Trophoblast cell (in vitro differentiated cells and primary cell): ENCODE data around the gene GPR37L1.

Experiments
- DNase-seq, 2 donors: peaks; one replicate each; pipeline ENCODE4 v3.0.0-alpha.2; 2016
- H2AFZ ChIP-seq: 2 replicates; pipeline ENCODE4 v1.6.1; 2013; ENCODE audit warnings: low read length, moderate library complexity, mild to moderate bottlenecking; ENCODE audit not compliant: insufficient read depth, poor library complexity
- H2AK5ac ChIP-seq: 2 replicates; pipeline ENCODE4 v1.6.1; 2013; ENCODE audit warnings: mild to moderate bottlenecking, low read length
- H2BK120ac ChIP-seq: 2 replicates; pipeline ENCODE4 v1.6.1; 2013; ENCODE audit warnings: low read length, mild to moderate bottlenecking, moderate library complexity; ENCODE audit not compliant: insufficient read depth, poor library complexity
- H2BK12ac ChIP-seq: 2 replicates; pipeline ENCODE4 v1.6.1; 2013; ENCODE audit warnings: mild to moderate bottlenecking, low read length, moderate library complexity
- H2BK5ac ChIP-seq: 2 replicates; pipeline ENCODE4 v1.6.1; 2013; ENCODE audit warnings: low read length, low read depth, moderate library complexity, mild to moderate bottlenecking; ENCODE audit not compliant: poor library complexity
- H3K14ac ChIP-seq: 2 replicates; pipeline ENCODE4 v1.6.1; 2013; ENCODE audit warnings: mild to moderate bottlenecking, low read length
- H3K18ac ChIP-seq: 2 replicates; pipeline ENCODE4 v1.6.1; 2013; ENCODE audit warnings: mild to moderate bottlenecking, low read length
- H3K23ac ChIP-seq: 2 replicates; pipeline ENCODE4 v1.6.1; 2013; ENCODE audit warnings: low read length
- H3K27ac ChIP-seq: 2 replicates; pipeline ENCODE4 v1.5.1; 2013; ENCODE audit warnings: low read depth, mild to moderate bottlenecking, inconsistent platforms, low read length, moderate library complexity
- H3K27me3 ChIP-seq: 2 replicates; pipeline ENCODE4 v1.6.1; 2013; ENCODE audit warnings: inconsistent platforms, mild to moderate bottlenecking, low read length, moderate library complexity; ENCODE audit not compliant: insufficient read depth
- H3K36me3 ChIP-seq, 2 experiments: 1 replicate in 1 of 2; 2 replicates in 1 of 2; pipeline ENCODE4 v1.6.1; 2013; ENCODE audit warnings: low read length in 2 of 2, mild to moderate bottlenecking in 2 of 2, moderate library complexity in 1 of 2; ENCODE audit not compliant: insufficient read depth in 2 of 2, control insufficient read depth in 1 of 2
- H3K4ac ChIP-seq: 2 replicates; pipeline ENCODE4 v1.6.1; 2013; ENCODE audit warnings: low read depth, mild to moderate bottlenecking, low read length, moderate library complexity
- H3K4me1 ChIP-seq, 2 experiments: 1 replicate in 1 of 2; 2 replicates in 1 of 2; pipeline ENCODE4 v1.6.1; 2013; ENCODE audit warnings: low read length in 2 of 2, mild to moderate bottlenecking in 2 of 2, moderate library complexity in 1 of 2; ENCODE audit not compliant: insufficient read depth in 2 of 2, control insufficient read depth in 1 of 2
- H3K4me2 ChIP-seq: 2 replicates; pipeline ENCODE4 v1.6.1; 2013; ENCODE audit warnings: inconsistent platforms, mild to moderate bottlenecking, low read length, moderate library complexity
- H3K4me3 ChIP-seq: 2 replicates; pipeline ENCODE4 v1.5.1; 2013; ENCODE audit warnings: mild to moderate bottlenecking, low read depth, low read length, inconsistent platforms
- H3K79me1 ChIP-seq: one replicate; pipeline ENCODE4 v1.6.1; 2013; ENCODE audit warnings: low read length
- H3K79me2 ChIP-seq: 2 replicates; pipeline ENCODE4 v1.6.1; 2013; ENCODE audit warnings: low read length, mild to moderate bottlenecking; ENCODE audit not compliant: control insufficient read depth, insufficient read depth, poor library complexity
- H3K9ac ChIP-seq: 2 replicates; pipeline ENCODE4 v1.6.1; 2013; ENCODE audit warnings: mild to moderate bottlenecking, low read length
- H3K9me3 ChIP-seq: 2 replicates; pipeline ENCODE4 v1.6.1; 2013; ENCODE audit warnings: low read depth, mild to moderate bottlenecking, control low read depth, inconsistent platforms, low read length; ENCODE audit not compliant: insufficient read depth
- H4K12ac ChIP-seq: 2 replicates; pipeline ENCODE4 v1.6.1; 2013; ENCODE audit warnings: low read depth, mild to moderate bottlenecking, low read length, moderate library complexity
- H4K8ac ChIP-seq: 2 replicates; pipeline ENCODE4 v1.6.1; 2013; ENCODE audit warnings: low read depth, mild to moderate bottlenecking, low read length, moderate library complexity
- H4K91ac ChIP-seq: one replicate; pipeline ENCODE4 v1.6.1; 2013; ENCODE audit warnings: low read depth, mild to moderate bottlenecking, low read length, moderate library complexity
- WGBS: extraction: QIAGEN DNeasy Blood & Tissue Kit; methylation state at CpG from one replicate; pipeline ENCODE4 v1.1.7; 2013; ENCODE audit warnings: missing lambda C conversion rate; ENCODE audit not compliant: insufficient read length, insufficient coverage; ENCODE audit errors: extremely low coverage; 5-methylcytosine and 5-hydroxymethylcytosine counted together

The GPR37L1 gene

GRCh38 chr1:202093858-202094257, 28.9 kb upstream of the GPR37L1 start:
- no CpG with 5 or more reads among the region's 6 CpGs for WGBS
- H2BK12ac ChIP-seq = no peak overlapping the region

GRCh38 chr1:202101184-202101583, 21.5 kb upstream of the GPR37L1 start:
- Histone ChIP-seq H3K18ac (no peak overlapping the region), H3K4me3 (no peak overlapping the region), H3K27me3 (no peaks in the 10 kb centered on the region), H3K9me3 (no peaks in the 10 kb centered on the region), H2AK5ac (no peak overlapping the region), H3K36me3 (no peaks in the 10 kb centered on the region), H4K91ac (no peak overlapping the region), H2BK120ac (no peak overlapping the region), H2BK12ac (no peak overlapping the region), H2BK5ac (no peak overlapping the region), H3K9ac (no peak overlapping the region), H3K4me2 (no peak overlapping the region), H4K8ac (peak overlapping the region; percentile 16), H3K14ac (no peak overlapping the region), H3K79me2 (no peaks in the 10 kb centered on the region), H2AFZ (no peak overlapping the region), H3K79me1 (peaks cover 4% of the 10 kb centered on the region), H3K4me1 (peaks cover 4 to 11% of the 10 kb centered on the region in 2 experiments), H3K27ac (no peak overlapping the region), H4K12ac (no peak overlapping the region), H3K4ac (no peak overlapping the region), H3K23ac (no peak overlapping the region)
- WGBS = no CpG with 5 or more reads among the region's 4 CpGs
- DNase-seq = no peak

More at GRCh38 chr1:202093858-202094257, 28.9 kb upstream of the GPR37L1 start:
- Histone ChIP-seq H2AK5ac (no peak overlapping the region), H3K79me1 (no peaks in the 10 kb centered on the region), H3K4me3 (no peak overlapping the region), H3K27me3 (no peaks in the 10 kb centered on the region), H3K4me1 (no peaks in the 10 kb centered on the region), H3K27ac (no peak overlapping the region), H2BK5ac (no peak overlapping the region), H3K36me3 (no peaks in the 10 kb centered on the region), H4K12ac (no peak overlapping the region), H3K9ac (no peak overlapping the region), H3K79me2 (no peaks in the 10 kb centered on the region), H2BK120ac (no peak overlapping the region), H3K4me2 (no peak overlapping the region), H3K4ac (no peak overlapping the region), H4K8ac (no peak overlapping the region), H2AFZ (no peak overlapping the region), H4K91ac (no peak overlapping the region), H3K18ac (no peak overlapping the region), H3K14ac (no peak overlapping the region), H3K23ac (no peak overlapping the region), H3K9me3 (no peaks in the 10 kb centered on the region)
- DNase-seq = no peak

DNA sequence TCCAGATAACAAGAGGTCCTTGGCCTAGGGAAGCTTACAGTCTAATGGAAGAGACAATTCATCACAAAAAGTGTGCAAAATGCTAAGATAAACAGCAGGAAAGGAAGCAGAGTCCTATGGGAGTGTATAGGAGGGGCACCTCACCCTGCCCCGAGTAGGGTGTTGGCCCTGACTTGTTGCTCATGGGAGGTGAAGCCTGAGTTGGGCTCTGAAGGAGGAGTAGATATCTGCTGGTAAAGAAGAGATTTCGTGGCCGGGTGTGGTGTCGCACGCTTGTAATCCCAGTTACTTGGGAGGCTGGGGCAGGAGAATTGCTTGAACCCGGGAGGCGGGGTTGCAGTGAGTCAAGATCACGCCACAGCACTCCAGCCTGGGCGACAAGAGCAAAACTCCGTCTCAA, 18.6 kb upstream of the GPR37L1 start:
- no peak overlapping the region for H4K8ac ChIP-seq
- H3K79me1 ChIP-seq = peaks cover 15% of the 10 kb centered on the region
- no peak overlapping the region for H3K4me2 ChIP-seq
- H2AFZ ChIP-seq = no peak overlapping the region
- H4K91ac ChIP-seq = peak overlapping the region; percentile 45
- H3K27ac ChIP-seq = no peak overlapping the region
- no peak overlapping the region for H3K18ac ChIP-seq
- H2BK5ac ChIP-seq = no peak overlapping the region
- no peak for DNase-seq
- no peaks in the 10 kb centered on the region for H3K36me3 ChIP-seq
- no peak overlapping the region for H3K4me3 ChIP-seq
- H3K9ac ChIP-seq = no peak overlapping the region
- H3K14ac ChIP-seq = no peak overlapping the region
- no peak overlapping the region for H2BK120ac ChIP-seq
- no peak overlapping the region for H3K23ac ChIP-seq
- H3K27me3 ChIP-seq = no peaks in the 10 kb centered on the region
- no peak overlapping the region for H2AK5ac ChIP-seq
- peak overlapping the region; percentile 75 for H2BK12ac ChIP-seq
- H4K12ac ChIP-seq = no peak overlapping the region
- peaks cover 14 to 17% of the 10 kb centered on the region in 2 experiments for H3K4me1 ChIP-seq
- WGBS = no CpG with 5 or more reads among the region's 10 CpGs
- H3K79me2 ChIP-seq = peaks cover 3% of the 10 kb centered on the region
- no peak overlapping the region for H3K4ac ChIP-seq
- no peaks in the 10 kb centered on the region for H3K9me3 ChIP-seq

DNA sequence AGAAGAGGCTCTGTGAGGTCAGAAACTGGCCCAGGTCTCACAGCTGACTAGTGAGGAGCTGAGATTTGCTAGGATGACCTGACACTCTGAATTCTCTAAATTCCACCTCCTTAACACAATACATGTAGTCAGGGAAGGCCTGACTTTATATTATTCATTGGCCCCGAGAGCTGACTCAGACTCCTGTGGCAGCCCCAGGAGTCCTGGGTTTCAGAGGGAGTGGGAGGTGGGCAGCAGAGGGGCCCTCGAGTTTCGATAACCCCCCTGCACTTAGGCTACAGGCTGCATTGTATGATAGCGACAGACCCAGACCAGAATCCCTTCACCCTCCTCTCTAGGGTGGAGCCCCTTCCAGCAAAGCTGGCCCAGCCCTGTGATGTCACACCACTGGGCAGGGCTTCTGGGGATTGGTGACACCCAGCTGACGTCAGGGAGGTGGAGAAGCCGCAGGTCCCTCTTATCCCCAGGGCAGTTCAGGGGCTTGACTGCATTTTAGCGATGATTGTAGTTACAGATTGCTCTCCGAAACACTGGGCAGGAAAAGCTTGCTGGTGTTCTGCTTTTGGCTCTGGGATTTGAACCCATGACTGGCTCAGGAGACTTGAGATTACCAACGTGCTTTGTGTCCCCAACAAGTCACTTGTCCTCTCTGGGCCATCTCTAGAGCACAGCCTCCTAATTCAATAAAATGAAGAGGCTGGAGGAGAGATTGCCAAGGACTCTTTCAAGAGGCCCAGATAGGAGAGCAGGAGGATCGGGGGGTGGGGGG, 17.0 kb upstream of the GPR37L1 start:
- Histone ChIP-seq H2BK120ac (peak overlapping the region; percentile 87), H3K27ac (peak overlapping the region; percentile 85), H4K91ac (peak overlapping the region; percentile 97), H4K8ac (peak overlapping the region; percentile 72), H3K18ac (no peak overlapping the region), H2BK5ac (peak overlapping the region; percentile 81), H3K14ac (peak overlapping the region; percentile 36), H3K9me3 (no peaks in the 10 kb centered on the region), H3K4me1 (peaks cover 14 to 17% of the 10 kb centered on the region in 2 experiments), H3K79me1 (peaks cover 15% of the 10 kb centered on the region), H3K36me3 (no peaks in the 10 kb centered on the region), H2BK12ac (peak overlapping the region; percentile 95), H3K23ac (no peak overlapping the region), H3K27me3 (no peaks in the 10 kb centered on the region), H2AK5ac (peak overlapping the region; percentile 97), H4K12ac (no peak overlapping the region), H3K9ac (no peak overlapping the region), H2AFZ (peak overlapping the region; percentile 57), H3K79me2 (peaks cover 3% of the 10 kb centered on the region), H3K4me3 (no peak overlapping the region), H3K4me2 (peak overlapping the region; percentile 43), H3K4ac (no peak overlapping the region)
- no CpG with 5 or more reads among the region's 10 CpGs for WGBS
- peak; percentile 87 to 89 for DNase-seq
